Upper lobe of right lung (tissue), 1 donor: Measurements from ENCODE around the gene CFHR3. TPM values are rescaled to one million over a fixed set of nuclear protein-coding genes. Genes with fewer than 3 reads are reported as not detected.
A peak's percentile ranks its signal among the peaks of the same experiment; 100 is the strongest.
"Not testable (repeated sequence)": the region's sequence is repeated elsewhere in the genome, so short reads cannot be mapped to it uniquely, and the experiment has no call there.

Experiments
- ATAC-seq: fragments of 200-7000 bp; cut with Tn5 transposase; one replicate; pipeline ENCODE4 v1.9.1; 2020; ENCODE audit warnings: mild to moderate bottlenecking, moderate library complexity
- DNase-seq: peaks from one replicate; pipeline ENCODE4 v3.0.0-alpha.2; 2020
- H3K27ac ChIP-seq: fragments of 200-600 bp; one replicate; pipeline ENCODE4 v1.8.0; 2022
- H3K27me3 ChIP-seq: fragments of 200-600 bp; one replicate; pipeline ENCODE4 v1.8.0; 2022; ENCODE audit warnings: mild to moderate bottlenecking
- H3K36me3 ChIP-seq: fragments of 200-600 bp; one replicate; pipeline ENCODE4 v1.8.0; 2022
- H3K4me1 ChIP-seq: fragments of 200-600 bp; one replicate; pipeline ENCODE4 v1.8.0; 2022
- H3K4me3 ChIP-seq: fragments of 200-600 bp; one replicate; pipeline ENCODE4 v1.8.0; 2022; ENCODE audit warnings: mild to moderate bottlenecking
- H3K9me3 ChIP-seq: fragments of 200-600 bp; one replicate; pipeline ENCODE4 v1.8.0; 2022
- CTCF ChIP-seq: fragments of 200-600 bp; IDR thresholded peaks from one replicate; pipeline ENCODE4 v1.8.0; 2022; ENCODE audit warnings: antibody characterized with exemption
- intact Hi-C: fragments of 100-400 bp; cut with DNase I; formaldehyde crosslinking; loops from one replicate; pipeline ENCODE4 v1.11.0; 2022
- total RNA-seq: library from RNA; stranded (reverse); fragmentation: NEBNext Ultra II Directional; extraction: Animal tissue kit (Norgen Biotek cat#: 25700); gene quantifications from one replicate; pipeline ENCODE4 v1.2.1, GENCODE V29; 2021
- donor health status: DM: no; HTN: yes; CAD: no; lungs with severe emphysema.

The CFHR3 gene
- total RNA-seq, 1 donor from 2014 or later = 0.23 TPM

GRCh38 chr1:196827860-196828259 is 53.2 kb downstream of the CFHR3 start:
- ATAC-seq = peak; percentile 64
- H3K9me3 ChIP-seq, intact Hi-C loops, H3K4me3 ChIP-seq, H3K27me3 ChIP-seq, DNase-seq, H3K27ac ChIP-seq, H3K36me3 ChIP-seq, H3K4me1 ChIP-seq: not testable (repeated sequence)
- peak; percentile 38 for TF ChIP-seq CTCF

Other genes starting within 250 kb of the CFHR3 start
- gene KCNT2, start 166.4 kb upstream of the CFHR3 start, total RNA-seq = 8.1 TPM
- 78.5 TPM for gene CFH, start 122.8 kb upstream of the CFHR3 start, total RNA-seq
- gene CFHR1, start 44.9 kb downstream of the CFHR3 start, total RNA-seq = not detected
- not detected for gene CFHR4, start 113.2 kb downstream of the CFHR3 start, total RNA-seq
- not detected for gene CFHR2, start 168.9 kb downstream of the CFHR3 start, total RNA-seq
- not detected for gene CFHR5, start 202.7 kb downstream of the CFHR3 start, total RNA-seq